Measurements from ENCODE around the gene TMTC2. TPM values are rescaled to one million over a fixed set of nuclear protein-coding genes. Genes with fewer than 3 reads are reported as not detected.

The TMTC2 gene
- polyA plus RNA-seq, 3 donors, result 32.3 to 33.5 (median 33.5) TPM

DNA sequence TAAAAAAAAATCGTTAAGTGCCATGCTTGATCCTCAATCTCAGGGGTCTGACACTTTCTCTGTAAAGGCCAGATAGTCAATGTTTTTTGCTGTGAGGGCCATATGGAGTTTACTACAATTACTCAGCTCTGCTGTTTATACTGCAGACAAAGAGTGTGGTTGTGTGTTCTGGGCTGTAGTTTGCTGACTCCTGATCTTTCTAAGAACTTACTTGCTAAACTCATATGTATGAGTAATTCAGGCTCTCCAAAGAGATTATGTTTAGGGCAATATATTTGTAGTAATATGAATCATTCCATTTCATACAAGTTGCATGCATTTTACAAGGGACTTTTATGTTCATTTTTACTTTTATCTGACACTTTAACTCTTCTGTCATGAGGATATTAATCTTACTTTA, 188.2 kb downstream of the TMTC2 start:
- DNase-seq, result no peak

DNA sequence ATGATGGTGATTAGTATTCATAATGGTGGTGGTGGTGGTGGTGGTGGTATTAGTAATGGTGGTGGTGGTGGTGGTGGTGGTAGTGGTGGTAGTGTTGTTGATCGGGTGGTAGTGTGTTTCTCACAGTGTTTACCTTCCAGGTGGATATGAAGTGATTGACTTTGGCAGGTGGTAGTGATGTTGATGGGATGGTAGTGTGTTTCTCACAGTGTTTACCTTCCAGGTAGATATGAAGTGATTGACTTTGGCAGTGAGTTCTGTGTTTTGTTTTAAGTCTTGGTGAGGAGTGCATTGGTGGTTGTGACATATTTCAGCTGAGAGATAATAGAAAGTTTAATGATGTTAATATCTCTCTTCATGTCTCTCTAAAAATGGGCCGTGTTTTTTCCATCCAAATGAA, 189.4 kb downstream of the TMTC2 start:
- no peak for DNase-seq

DNA sequence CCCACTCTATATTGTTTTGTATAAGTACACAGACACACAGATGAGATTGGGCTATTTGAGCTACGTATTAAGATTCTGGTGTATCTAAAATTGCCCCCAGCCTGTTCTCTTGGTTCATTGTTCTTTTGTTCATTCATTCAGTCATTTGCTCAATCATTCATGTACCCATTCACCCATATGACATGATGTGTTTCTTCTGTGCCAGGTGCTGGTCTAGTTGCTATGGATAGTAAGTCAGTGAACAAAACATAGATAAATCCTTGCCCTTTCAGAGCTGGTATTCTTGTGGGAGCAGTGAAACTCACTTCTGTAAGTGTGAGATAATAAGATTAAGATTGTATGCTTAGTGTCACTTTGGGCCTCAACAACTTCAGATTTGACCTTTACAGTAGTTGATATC, 191.3 kb downstream of the TMTC2 start:
- no peak for DNase-seq

- no peak for DNase-seq
These were observed 193.8 kb downstream of the TMTC2 start for GRCh38 chr12:82880442-82880901.

GRCh38 chr12:82883394-82884355, 197.0 kb downstream of the TMTC2 start:
- no peak for DNase-seq

DNA sequence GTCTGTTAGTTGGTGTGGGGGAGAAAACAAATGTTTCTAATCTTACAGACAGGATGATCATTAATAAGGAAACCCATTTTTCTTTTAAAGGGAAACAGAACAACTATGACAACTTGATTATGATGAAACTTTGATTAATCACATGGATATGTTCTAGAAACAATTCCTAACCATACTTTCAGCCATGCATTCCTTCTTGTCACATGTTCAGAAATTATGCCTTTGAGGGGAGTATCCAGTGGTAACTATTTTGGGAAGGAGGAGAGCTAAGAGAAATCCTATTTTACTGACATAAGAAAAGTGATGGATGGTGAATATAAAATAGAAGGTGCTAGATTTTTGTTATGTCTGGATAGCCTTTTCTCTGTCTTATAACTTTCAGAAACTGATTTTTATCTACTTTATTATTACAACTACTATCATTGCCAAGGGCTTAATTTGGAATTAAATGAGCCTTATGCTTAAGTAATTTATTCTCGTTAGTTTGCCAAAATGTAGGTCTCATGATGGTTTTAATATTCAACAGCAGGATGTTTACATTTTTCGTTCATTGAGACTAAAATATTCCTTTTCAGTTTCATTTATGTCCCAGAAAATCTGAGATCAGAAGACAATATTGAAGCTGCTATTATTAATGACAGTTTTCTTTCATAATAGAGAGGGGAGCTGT, 200.1 kb downstream of the TMTC2 start:
- peak; percentile 19 for DNase-seq

GRCh38 chr12:82893896-82894295, 207.2 kb downstream of the TMTC2 start:
- DNase-seq, result no peak

GRCh38 chr12:82896277-82896676, 209.6 kb downstream of the TMTC2 start:
- DNase-seq, result no peak

DNA sequence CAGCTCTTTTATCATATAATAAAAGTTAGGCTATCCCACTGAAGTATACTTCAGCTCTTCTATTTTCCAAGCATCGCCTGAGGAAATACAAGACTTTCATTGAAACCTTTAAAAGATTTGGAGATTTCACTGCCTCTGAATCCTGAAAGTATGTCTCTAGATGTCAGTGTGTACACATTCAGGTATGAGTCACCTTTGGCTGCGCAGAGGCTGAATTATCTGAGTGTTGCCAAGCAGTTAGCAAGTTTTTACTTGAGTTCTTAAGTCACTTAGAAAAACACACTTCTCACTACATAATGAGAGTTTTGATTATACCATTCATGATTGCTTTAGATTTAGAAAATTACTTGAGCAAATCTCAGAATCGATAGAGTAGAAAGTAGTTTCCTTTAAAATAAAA, 210.3 kb downstream of the TMTC2 start:
- DNase-seq, result no peak

GRCh38 chr12:82898441-82898840, 211.7 kb downstream of the TMTC2 start:
- no peak for DNase-seq

- no peak for DNase-seq
These were observed 217.6 kb downstream of the TMTC2 start for GRCh38 chr12:82904219-82904790.

GRCh38 chr12:82910246-82910893, 223.7 kb downstream of the TMTC2 start:
- DNase-seq, result no peak

DNA sequence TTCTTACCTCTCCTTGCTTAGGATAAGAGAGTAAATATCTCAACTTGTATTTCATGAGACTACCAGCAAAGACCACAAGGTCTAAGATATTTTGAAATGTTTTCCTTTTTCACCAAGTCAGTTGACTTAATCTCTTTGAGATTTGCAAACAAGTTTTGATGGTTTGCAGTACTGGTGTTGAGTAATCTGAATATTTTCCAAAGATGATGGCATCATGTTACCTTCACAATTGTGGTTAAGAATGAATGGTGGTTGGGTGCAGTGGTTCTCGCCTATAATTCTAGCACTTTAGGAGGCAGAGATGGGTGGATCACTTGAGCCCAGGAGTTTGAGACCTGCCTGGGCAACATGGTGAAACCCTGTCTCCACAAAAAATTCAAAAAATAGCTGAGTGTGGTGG, 225.7 kb downstream of the TMTC2 start:
- DNase-seq, result no peak

DNA sequence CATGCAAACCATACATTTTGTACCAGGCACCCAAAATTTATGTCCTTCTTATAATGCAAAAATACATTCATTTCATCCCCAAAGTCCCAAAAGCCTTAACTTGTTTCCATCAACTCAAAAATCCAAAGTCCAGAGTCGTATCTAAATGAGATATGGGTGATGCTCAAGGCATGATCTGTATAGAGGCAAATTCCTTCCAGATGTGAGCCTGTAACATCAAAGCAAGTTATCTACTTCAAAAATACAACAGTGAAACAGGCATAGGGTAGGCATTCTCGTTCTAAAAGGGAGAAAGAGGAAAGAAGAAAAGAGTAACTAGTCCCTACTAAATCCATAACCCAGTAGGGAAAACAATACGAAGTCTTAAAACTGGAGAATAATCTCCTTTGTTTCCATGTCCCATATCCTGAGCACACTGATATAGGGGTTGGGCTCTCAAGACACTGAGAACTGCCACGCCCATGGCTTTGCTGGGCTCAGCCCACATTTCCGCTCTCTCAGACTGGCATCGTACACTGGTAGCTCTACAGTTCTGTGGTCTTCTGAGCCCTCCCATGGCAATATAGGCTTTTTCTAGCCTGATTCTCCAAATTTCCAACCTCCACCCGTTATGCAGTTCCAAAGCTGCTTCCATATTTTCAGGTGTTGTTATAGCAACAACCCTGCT, 232.8 kb downstream of the TMTC2 start:
- DNase-seq, result no peak

- no peak for DNase-seq
These were observed 237.2 kb downstream of the TMTC2 start for GRCh38 chr12:82923935-82924334.

DNA sequence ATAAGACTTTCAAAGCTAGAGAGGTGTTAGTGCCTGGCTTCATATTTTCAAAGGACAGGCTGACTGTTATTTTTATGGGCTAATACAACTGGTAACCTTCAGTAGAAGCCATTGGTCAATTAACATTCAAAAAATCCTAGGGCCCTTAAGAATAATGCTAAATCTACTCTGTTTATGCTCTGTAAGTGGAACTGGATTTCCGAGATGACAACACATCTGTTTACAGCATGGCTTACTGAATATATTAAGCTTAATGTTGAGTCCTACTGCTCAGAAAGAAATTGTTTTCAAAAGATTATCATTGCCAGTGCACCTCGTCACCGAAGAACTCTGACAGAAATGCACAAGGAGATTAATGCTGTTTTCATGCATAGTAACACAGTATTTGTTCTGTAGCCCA, 239.9 kb downstream of the TMTC2 start:
- DNase-seq, result no peak

- no peak for DNase-seq
These were observed 243.6 kb downstream of the TMTC2 start for GRCh38 chr12:82930301-82930700.

DNA sequence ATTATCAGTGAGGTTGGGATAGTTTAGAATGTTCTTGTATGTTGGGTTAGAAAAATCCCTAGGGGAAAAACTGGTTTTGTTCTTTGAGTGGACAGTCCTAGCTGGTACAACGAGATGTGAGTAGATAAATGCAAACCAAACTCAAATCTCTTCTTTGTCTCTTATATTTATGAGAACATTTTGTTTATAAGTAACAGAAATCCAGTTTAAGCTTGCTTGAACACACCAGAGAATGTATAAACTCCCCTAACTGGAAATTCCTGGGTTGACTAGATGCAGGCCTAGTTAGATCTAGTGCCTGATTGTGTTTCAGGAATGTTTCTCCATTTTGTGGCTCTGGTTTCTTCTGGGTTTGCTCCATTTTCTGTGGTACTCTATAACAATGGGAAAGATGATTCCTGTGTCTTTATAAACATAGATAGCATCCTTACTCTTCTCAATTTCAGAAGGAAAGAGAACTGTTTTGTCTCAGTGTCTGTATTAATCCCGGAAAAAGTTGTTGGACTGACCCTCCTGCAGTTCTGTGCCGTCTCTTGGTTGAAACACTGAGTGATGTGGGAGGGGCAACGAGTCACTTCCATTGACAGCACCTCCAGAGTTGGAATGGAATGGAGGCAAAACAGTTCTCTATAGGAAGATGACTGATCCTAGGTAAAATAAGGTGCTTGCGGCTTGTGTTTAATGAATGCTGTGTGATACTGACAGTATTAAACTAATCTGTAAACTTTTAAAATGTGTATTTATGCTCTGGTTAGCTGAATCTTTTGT, 244.8 kb downstream of the TMTC2 start:
- DNase-seq, result peak; percentile 34

GRCh38 chr12:82937151-82937550, 250.4 kb downstream of the TMTC2 start:
- DNase-seq, result no peak

GRCh38 chr12:82942521-82942920, 255.8 kb downstream of the TMTC2 start:
- no peak for DNase-seq

- no peak for DNase-seq
These were observed 256.3 kb downstream of the TMTC2 start for GRCh38 chr12:82942991-82943401.
